Endothelial cell (in vitro differentiated cells): ENCODE data around the gene DRAM1. TPM values are rescaled to one million over a fixed set of nuclear protein-coding genes. Genes with fewer than 3 reads are reported as not detected.

Experiments used
- DNase-seq: peaks from one replicate; pipeline ENCODE4 v3.0.0; 2021; ENCODE audit warnings: low spot score
- H3K27ac Mint-ChIP-seq: one replicate; pipeline ENCODE4 v1.8.0; 2021; ENCODE audit warnings: mixed read lengths, inconsistent platforms; ENCODE audit not compliant: unreplicated experiment
- H3K27me3 Mint-ChIP-seq: one replicate; pipeline ENCODE4 v1.8.0; 2021; ENCODE audit warnings: mild to moderate bottlenecking, moderate library complexity, mixed read lengths, inconsistent platforms; ENCODE audit not compliant: unreplicated experiment
- H3K36me3 Mint-ChIP-seq: one replicate; pipeline ENCODE4 v1.8.0; 2021; ENCODE audit warnings: mild to moderate bottlenecking, low read depth, mixed read lengths, inconsistent platforms; ENCODE audit not compliant: unreplicated experiment
- H3K4me1 Mint-ChIP-seq: one replicate; pipeline ENCODE4 v1.8.0; 2021; ENCODE audit warnings: mild to moderate bottlenecking, mixed read lengths, inconsistent platforms; ENCODE audit not compliant: unreplicated experiment
- H3K4me3 Mint-ChIP-seq: one replicate; pipeline ENCODE4 v1.8.0; 2021; ENCODE audit warnings: mild to moderate bottlenecking, mixed read lengths, inconsistent platforms; ENCODE audit not compliant: unreplicated experiment
- H3K9me3 Mint-ChIP-seq: one replicate; pipeline ENCODE4 v1.8.0; 2021; ENCODE audit warnings: mixed read lengths, inconsistent platforms; ENCODE audit not compliant: unreplicated experiment
- CTCF ChIP-seq: fragments of 200-600 bp; sonication (generic); IDR thresholded peaks from one replicate; pipeline ENCODE4 v1.5.0; 2021; ENCODE audit warnings: antibody characterized with exemption; ENCODE audit not compliant: unreplicated experiment
- total RNA-seq: library from RNA; stranded (reverse); fragmentation: NEBNext Ultra II Directional; extraction: Animal tissue kit (Norgen Biotek cat#: 25700); gene quantifications from one replicate; pipeline ENCODE4 v1.2.1, GENCODE V29; 2021; ENCODE audit not compliant: unreplicated experiment

DRAM1 gene
- total RNA-seq, 1 donor from 2014 or later: 26.9 TPM

- no peak overlapping the region for H3K27ac Mint-ChIP-seq
These were observed 63.1 kb downstream of the DRAM1 start for GRCh38 chr12:101940400-101940950.

GRCh38 chr12:101941306-101942249, 64.2 kb downstream of the DRAM1 start:
- TF ChIP-seq CTCF: no peak
- no peaks in the 10 kb centered on the region for H3K9me3 Mint-ChIP-seq
- no peak for DNase-seq
- H3K27ac Mint-ChIP-seq: no peak overlapping the region
- no peaks in the 10 kb centered on the region for H3K4me1 Mint-ChIP-seq
- H3K36me3 Mint-ChIP-seq: no peaks in the 10 kb centered on the region
- H3K27me3 Mint-ChIP-seq: peaks cover 3% of the 10 kb centered on the region
- H3K4me3 Mint-ChIP-seq: no peak overlapping the region

More at GRCh38 chr12:101940400-101940950, 63.1 kb downstream of the DRAM1 start:
- Mint-ChIP-seq H3K36me3 (no peaks in the 10 kb centered on the region), H3K27me3 (peaks cover 3% of the 10 kb centered on the region), H3K9me3 (no peaks in the 10 kb centered on the region), H3K4me1 (no peaks in the 10 kb centered on the region), H3K4me3 (no peak overlapping the region)
- no peak for TF ChIP-seq CTCF
- DNase-seq: no peak

- H3K4me3 Mint-ChIP-seq: no peak overlapping the region
- no peak for TF ChIP-seq CTCF
- DNase-seq: no peak
- H3K27me3 Mint-ChIP-seq: peaks cover 3% of the 10 kb centered on the region
- H3K36me3 Mint-ChIP-seq: no peaks in the 10 kb centered on the region
- H3K4me1 Mint-ChIP-seq: no peaks in the 10 kb centered on the region
- no peaks in the 10 kb centered on the region for H3K9me3 Mint-ChIP-seq
- no peak overlapping the region for H3K27ac Mint-ChIP-seq
These were observed 64.8 kb downstream of the DRAM1 start for GRCh38 chr12:101942250-101942605.

GRCh38 chr12:101945369-101946232, 68.2 kb downstream of the DRAM1 start:
- Mint-ChIP-seq H3K27ac (no peak overlapping the region), H3K4me1 (no peaks in the 10 kb centered on the region), H3K4me3 (no peak overlapping the region), H3K9me3 (no peaks in the 10 kb centered on the region), H3K36me3 (no peaks in the 10 kb centered on the region), H3K27me3 (peaks cover 4% of the 10 kb centered on the region)
- TF ChIP-seq CTCF: no peak
- DNase-seq: no peak
